IMR-90 (cell line): Measurements from ENCODE around the gene CMKLR1. TPM values are rescaled to one million over a fixed set of nuclear protein-coding genes. Genes with fewer than 3 reads are reported as not detected.

Experiments used
- ATAC-seq: fragments of 200-7000 bp; cut with Tn5 transposase; 2 replicates; pipeline ENCODE4 v1.9.1; 2020; ENCODE audit warnings: low read depth, mild to moderate bottlenecking, moderate library complexity
- BruUV-seq: library from RNA; stranded (reverse); fragments of 400-500 nt; replicated peaks from 2 replicates; lab custom pipeline; 2021; lab: Mats Ljungman, UMichigan
- CTCF ChIA-PET: fragments of 300-600 bp; formaldehyde crosslinking; extraction: SDS; loops from one replicate; lab custom pipeline; 2021; ENCODE audit warnings: antibody characterized with exemption; lab: Yijun Ruan, JAX
- POLR2A ChIA-PET: fragments of 300-600 bp; sonication (Branson Sonifier 250); formaldehyde crosslinking; loops from one replicate; lab custom pipeline; 2022; ENCODE audit warnings: antibody characterized with exemption; ENCODE audit not compliant: unreplicated experiment; lab: Charles Lee
- DNase-seq: peaks from one replicate; pipeline ENCODE4 v3.0.0; 2013
- H2AFZ ChIP-seq: replicated peaks from 2 replicates; pipeline ENCODE3; 2013; ENCODE audit warnings: low read length, mild to moderate bottlenecking; ENCODE audit not compliant: poor library complexity
- H2AK5ac ChIP-seq: 2 replicates; pipeline ENCODE4 v1.6.1; 2013; ENCODE audit warnings: low read depth, low read length, inconsistent platforms
- H2AK9ac ChIP-seq: replicated peaks from 2 replicates; pipeline ENCODE3; 2013; ENCODE audit warnings: mild to moderate bottlenecking, low read depth, low read length, moderate library complexity; ENCODE audit not compliant: poor library complexity
- H2BK120ac ChIP-seq: 2 replicates; pipeline ENCODE4 v1.6.1; 2013; ENCODE audit warnings: low read depth, low read length, inconsistent platforms
- H2BK15ac ChIP-seq: 3 replicates; pipeline ENCODE4 v1.6.1; 2013; ENCODE audit warnings: low read depth, low read length, inconsistent platforms
- H2BK20ac ChIP-seq: 2 replicates; pipeline ENCODE4 v1.6.1; 2013; ENCODE audit warnings: low read depth, mild to moderate bottlenecking, inconsistent platforms, low read length, moderate library complexity
- H2BK5ac ChIP-seq: 2 replicates; pipeline ENCODE4 v1.6.1; 2013; ENCODE audit warnings: mild to moderate bottlenecking, low read depth, low read length, inconsistent platforms; ENCODE audit not compliant: poor library complexity, severe bottlenecking
- H3K14ac ChIP-seq: replicated peaks from 2 replicates; pipeline ENCODE4 v1.6.1; 2013; ENCODE audit warnings: low read depth, low read length, inconsistent platforms
- H3K18ac ChIP-seq: 2 replicates; pipeline ENCODE4 v1.6.1; 2013; ENCODE audit warnings: low read depth, low read length, control low read depth
- H3K23ac ChIP-seq: 2 replicates; pipeline ENCODE4 v1.6.1; 2013; ENCODE audit warnings: low read depth, low read length, inconsistent platforms
- H3K27ac ChIP-seq: 2 replicates; pipeline ENCODE4 v1.5.1; 2013; ENCODE audit warnings: mild to moderate bottlenecking, control low read depth, low read length; ENCODE audit not compliant: insufficient read depth
- H3K27me3 ChIP-seq: 2 replicates; pipeline ENCODE4 v1.6.1; 2013; ENCODE audit warnings: low read length; ENCODE audit not compliant: control insufficient read depth, insufficient read depth
- H3K36me3 ChIP-seq: 2 replicates; pipeline ENCODE4 v1.6.1; 2013; ENCODE audit warnings: low read length, mixed read lengths; ENCODE audit not compliant: control insufficient read depth, insufficient read depth
- H3K4ac ChIP-seq: 2 replicates; pipeline ENCODE4 v1.6.1; 2013; ENCODE audit warnings: low read depth, low read length, inconsistent platforms
- H3K4me1 ChIP-seq: 2 replicates; pipeline ENCODE4 v1.6.1; 2013; ENCODE audit warnings: low read length, mixed read lengths; ENCODE audit not compliant: control insufficient read depth, insufficient read depth
- H3K4me2 ChIP-seq: 2 replicates; pipeline ENCODE4 v1.6.1; 2013; ENCODE audit warnings: low read depth, mild to moderate bottlenecking, control low read depth, low read length, moderate library complexity
- H3K4me3 ChIP-seq: 2 replicates; pipeline ENCODE4 v1.5.1; 2013; ENCODE audit warnings: low read depth, mild to moderate bottlenecking, control low read depth, low read length, moderate library complexity; ENCODE audit not compliant: insufficient read depth
- H3K56ac ChIP-seq: 2 replicates; pipeline ENCODE4 v1.6.1; 2013; ENCODE audit warnings: low read length, inconsistent platforms; ENCODE audit not compliant: insufficient read depth; ENCODE audit errors: extremely low read depth
- H3K79me1 ChIP-seq, 2 experiments: 2 replicates each; pipeline ENCODE4 v1.6.1; 2013; ENCODE audit warnings: low read length in 2 of 2, inconsistent platforms in 1 of 2, low read depth in 1 of 2
- H3K9ac ChIP-seq: 2 replicates; pipeline ENCODE4 v1.6.1; 2013; ENCODE audit warnings: low read depth, low read length, control low read depth
- H3K9me1 ChIP-seq: 2 replicates; pipeline ENCODE4 v1.6.1; 2013; ENCODE audit warnings: low read length, inconsistent platforms; ENCODE audit not compliant: insufficient read depth
- H3K9me3 ChIP-seq: 2 replicates; pipeline ENCODE4 v1.6.1; 2013; ENCODE audit warnings: low read length; ENCODE audit not compliant: control insufficient read depth, insufficient read depth
- H4K20me1 ChIP-seq: 2 replicates; pipeline ENCODE4 v1.6.1; 2013; ENCODE audit warnings: low read length, inconsistent platforms; ENCODE audit not compliant: insufficient read depth
- H4K5ac ChIP-seq: 2 replicates; pipeline ENCODE4 v1.6.1; 2013; ENCODE audit warnings: mild to moderate bottlenecking, low read depth, low read length, control low read depth
- H4K8ac ChIP-seq, 2 experiments: 2 replicates each; pipeline ENCODE4 v1.6.1; 2013; ENCODE audit warnings: low read depth in 2 of 2, low read length in 2 of 2, control low read depth in 1 of 2, inconsistent platforms in 1 of 2
- H4K91ac ChIP-seq: 2 replicates; pipeline ENCODE4 v1.6.1; 2013; ENCODE audit warnings: low read depth, low read length, inconsistent platforms; ENCODE audit not compliant: insufficient read depth
- BHLHE40 ChIP-seq: fragments of 150-350 bp; IDR thresholded peaks from 2 replicates; pipeline ENCODE4 v1.6.1; 2016; ENCODE audit warnings: mild to moderate bottlenecking, low read depth, low read length
- CEBPB ChIP-seq: IDR thresholded peaks from 2 replicates; pipeline ENCODE4 v1.6.1; 2012; ENCODE audit warnings: low read depth, low read length, improper control_type of control experiment
- CHD1 ChIP-seq: IDR thresholded peaks from 2 replicates; pipeline ENCODE4 v1.6.1; 2012; ENCODE audit warnings: low read depth, low read length, improper control_type of control experiment
- FOS ChIP-seq: fragments of 150-350 bp; IDR thresholded peaks from 2 replicates; pipeline ENCODE4 v1.6.1; 2016; ENCODE audit warnings: low read depth, low read length
- MAFK ChIP-seq: IDR thresholded peaks from 2 replicates; pipeline ENCODE4 v1.6.1; 2012; ENCODE audit warnings: low read depth, low read length, improper control_type of control experiment
- MXI1 ChIP-seq: IDR thresholded peaks from 2 replicates; pipeline ENCODE4 v1.6.1; 2012; ENCODE audit warnings: low read depth, mild to moderate bottlenecking, low read length, moderate library complexity, borderline replicate concordance
- NFE2L2 ChIP-seq: fragments of 150-350 bp; IDR thresholded peaks from 2 replicates; pipeline ENCODE4 v1.6.1; 2016; ENCODE audit warnings: low read depth, mild to moderate bottlenecking, low read length
- POLR2A ChIP-seq: IDR thresholded peaks from 2 replicates; pipeline ENCODE4 v1.6.1; 2012; ENCODE audit warnings: mild to moderate bottlenecking, low read depth, low read length
- RAD21 ChIP-seq: IDR thresholded peaks from 2 replicates; pipeline ENCODE4 v1.6.1; 2012; ENCODE audit warnings: low read length, improper control_type of control experiment
- RCOR1 ChIP-seq: IDR thresholded peaks from 2 replicates; pipeline ENCODE4 v1.6.1; 2012; ENCODE audit warnings: mild to moderate bottlenecking, low read length, improper control_type of control experiment; ENCODE audit not compliant: insufficient replicate concordance
- RFX5 ChIP-seq: IDR thresholded peaks from 2 replicates; pipeline ENCODE4 v1.8.0; 2012; ENCODE audit warnings: low read depth, mild to moderate bottlenecking, low read length, moderate library complexity
- SMC3 ChIP-seq: fragments of 150-350 bp; IDR thresholded peaks from 2 replicates; pipeline ENCODE4 v1.6.1; 2016; ENCODE audit warnings: low read depth, mild to moderate bottlenecking, antibody characterized with exemption, low read length, moderate library complexity
- WGBS, 2 experiments: methylation state at CpG; one replicate each; pipeline versions ENCODE4 v1.1.5 to v1.1.7; 2013; ENCODE audit warnings: missing lambda C conversion rate in 2 of 2; ENCODE audit not compliant: insufficient read length in 1 of 2; ENCODE audit errors: extremely low coverage in 2 of 2; 5-methylcytosine and 5-hydroxymethylcytosine counted together
- dilution Hi-C: fragments of 300-500 bp; cut with HindIII; formaldehyde crosslinking; loops from one replicate; pipeline ENCODE4 v1.14.3; 2018; ENCODE audit warnings: low sequenced_read_pairs; ENCODE audit not compliant: unreplicated experiment
- in situ Hi-C: fragments of 300-500 bp; cut with MboI; formaldehyde crosslinking; loops from 3 replicates; pipeline ENCODE4 v1.14.3; 2019; ENCODE audit warnings: low sequenced_read_pairs, inconsistent platforms, mixed read lengths
- intact Hi-C: fragments of 100-400 bp; cut with micrococcal nuclease; formaldehyde crosslinking; loops from 2 replicates; pipeline ENCODE4 v1.10.0; 2022
- polyA plus RNA-seq, 3 experiments: library from polyadenylated mRNA; depleted of rRNA; stranded (reverse); fragments of >200 nt; gene quantifications; 2 replicates each; pipeline ENCODE4 v1.2.3, GENCODE V29; 2012; ENCODE audit warnings: low replicate concordance in 1 of 3
- total RNA-seq: library from RNA; depleted of rRNA; stranded (reverse); fragments of >200 nt; gene quantifications from 2 replicates; pipeline ENCODE4 v1.2.3, GENCODE V29; 2012
- TF ChIP-seq, protein P1 (sequence below): conservative IDR thresholded peaks from 2 replicates; pipeline ENCODE4 v1.5.1; 2012; ENCODE audit warnings: mild to moderate bottlenecking, low read depth, low read length, improper control_type of control experiment
- TF ChIP-seq, protein P2 (sequence below): fragments of 150-350 bp; IDR thresholded peaks from 2 replicates; pipeline ENCODE4 v1.6.1; 2017; ENCODE audit warnings: mild to moderate bottlenecking, antibody characterized with exemption, low read length, low read depth

CMKLR1 gene
- total and polyA plus RNA-seq, 2 of the 4 experiments (the other 2 are of a cell fraction): not detected

DNA sequence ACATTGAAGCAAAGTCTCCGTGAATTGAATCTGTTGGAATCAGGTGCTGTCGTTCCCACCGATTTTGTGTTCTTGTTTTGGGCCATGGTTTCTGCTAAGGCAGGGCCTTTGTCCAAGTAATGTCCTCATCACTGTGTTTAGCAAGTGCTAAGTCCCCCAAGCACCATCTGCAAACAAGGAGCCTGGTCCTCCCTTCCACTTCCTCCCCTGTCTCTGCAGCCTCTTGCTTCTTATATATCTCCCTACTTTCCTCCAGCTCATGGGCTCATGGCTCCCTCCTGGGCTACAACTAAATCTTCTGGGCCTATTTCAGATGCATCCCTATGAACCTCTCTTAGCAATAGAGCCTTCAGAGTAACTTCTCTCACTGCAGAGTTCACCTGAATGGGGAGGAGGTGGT, 25.8 kb upstream of the CMKLR1 start:
- H4K20me1 ChIP-seq: no peaks in the 10 kb centered on the region
- dilution Hi-C loops: no loop called here
- H3K4ac ChIP-seq: no peak overlapping the region
- no peak overlapping the region for H3K18ac ChIP-seq
- TF ChIP-seq CEBPB (no peak), NFE2L2 (no peak), CHD1 (no peak), FOS (no peak), SMC3 (no peak), BHLHE40 (no peak), MAFK (no peak), MXI1 (no peak), RAD21 (no peak), RFX5 (no peak), POLR2A (no peak), RCOR1 (no peak)
- TF ChIP-seq, protein P1, sequence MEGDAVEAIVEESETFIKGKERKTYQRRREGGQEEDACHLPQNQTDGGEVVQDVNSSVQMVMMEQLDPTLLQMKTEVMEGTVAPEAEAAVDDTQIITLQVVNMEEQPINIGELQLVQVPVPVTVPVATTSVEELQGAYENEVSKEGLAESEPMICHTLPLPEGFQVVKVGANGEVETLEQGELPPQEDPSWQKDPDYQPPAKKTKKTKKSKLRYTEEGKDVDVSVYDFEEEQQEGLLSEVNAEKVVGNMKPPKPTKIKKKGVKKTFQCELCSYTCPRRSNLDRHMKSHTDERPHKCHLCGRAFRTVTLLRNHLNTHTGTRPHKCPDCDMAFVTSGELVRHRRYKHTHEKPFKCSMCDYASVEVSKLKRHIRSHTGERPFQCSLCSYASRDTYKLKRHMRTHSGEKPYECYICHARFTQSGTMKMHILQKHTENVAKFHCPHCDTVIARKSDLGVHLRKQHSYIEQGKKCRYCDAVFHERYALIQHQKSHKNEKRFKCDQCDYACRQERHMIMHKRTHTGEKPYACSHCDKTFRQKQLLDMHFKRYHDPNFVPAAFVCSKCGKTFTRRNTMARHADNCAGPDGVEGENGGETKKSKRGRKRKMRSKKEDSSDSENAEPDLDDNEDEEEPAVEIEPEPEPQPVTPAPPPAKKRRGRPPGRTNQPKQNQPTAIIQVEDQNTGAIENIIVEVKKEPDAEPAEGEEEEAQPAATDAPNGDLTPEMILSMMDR: no peak
- TF ChIP-seq, protein P2, sequence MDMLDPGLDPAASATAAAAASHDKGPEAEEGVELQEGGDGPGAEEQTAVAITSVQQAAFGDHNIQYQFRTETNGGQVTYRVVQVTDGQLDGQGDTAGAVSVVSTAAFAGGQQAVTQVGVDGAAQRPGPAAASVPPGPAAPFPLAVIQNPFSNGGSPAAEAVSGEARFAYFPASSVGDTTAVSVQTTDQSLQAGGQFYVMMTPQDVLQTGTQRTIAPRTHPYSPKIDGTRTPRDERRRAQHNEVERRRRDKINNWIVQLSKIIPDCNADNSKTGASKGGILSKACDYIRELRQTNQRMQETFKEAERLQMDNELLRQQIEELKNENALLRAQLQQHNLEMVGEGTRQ: no peak
- H2BK120ac ChIP-seq: no peak overlapping the region
- H2BK20ac ChIP-seq: no peak overlapping the region
- in situ Hi-C loops: no loop called here
- H3K4me3 ChIP-seq: no peak overlapping the region
- no peak overlapping the region for H2AK9ac ChIP-seq
- H2AFZ ChIP-seq: no peak overlapping the region
- no peak overlapping the region for H2BK15ac ChIP-seq
- no peak overlapping the region for H3K23ac ChIP-seq
- ChIA-PET POLR2A (no interaction called here), CTCF (no interaction called here)
- intact Hi-C loops: no loop called here
- no peak overlapping the region for H3K9ac ChIP-seq
- H3K27ac ChIP-seq: no peak overlapping the region
- H3K9me1 ChIP-seq: 0 out of 2 replicates have a peak, but pooled peaks cover 3% of the 10 kb centered on the region
- DNase-seq: no peak
- H3K56ac ChIP-seq: no peak overlapping the region
- no peak overlapping the region for H4K91ac ChIP-seq
- no peak overlapping the region for H2AK5ac ChIP-seq
- H3K14ac ChIP-seq: no peak overlapping the region
- H3K79me1 ChIP-seq: no peaks in the 10 kb centered on the region
- H3K4me2 ChIP-seq: no peak overlapping the region
- H3K36me3 ChIP-seq: no peaks in the 10 kb centered on the region
- H3K4me1 ChIP-seq: no peaks in the 10 kb centered on the region
- H4K8ac ChIP-seq: no peak overlapping the region
- no peaks in the 10 kb centered on the region for H3K27me3 ChIP-seq
- H2BK5ac ChIP-seq: no peak overlapping the region
- no peak overlapping the region for H4K5ac ChIP-seq
- ATAC-seq: no peak
- H3K9me3 ChIP-seq: no peaks in the 10 kb centered on the region
- 62% methylated on average over 3 of the region's 3 CpGs; no CpG with 5 or more reads in 1 of the 2 experiments for WGBS, 2 experiments
- no TSS peak for BruUV-seq
